Activated CD8-positive, alpha-beta memory T cell treated with anti-CD3 and anti-CD28 coated beads for 24 hours (primary cell): ENCODE data around the gene AICDA.
"Not testable (repeated sequence)": the region's sequence is repeated elsewhere in the genome, so short reads cannot be mapped to it uniquely, and the experiment has no call there.

ENCODE experiments used
- DNase-seq: peaks from one replicate; pipeline ENCODE4 v3.0.0-alpha.2; 2020

The AICDA gene

GRCh38 chr12:8612629-8613028 is at the start of gene AICDA:
TSS of gene AICDA (minus strand) at chr12:8612859. CDS start at chr12:8612767, 92 bp downstream.
- no peak for DNase-seq

- no peak for DNase-seq
Measured at GRCh38 chr12:8661751-8662150, 49.1 kb upstream of the AICDA start.

GRCh38 chr12:8661016-8661415 is 48.4 kb upstream of the AICDA start:
- DNase-seq, result no peak

- no peak for DNase-seq
Measured at GRCh38 chr12:8658346-8658745, 45.7 kb upstream of the AICDA start.

- no peak for DNase-seq
Measured at GRCh38 chr12:8655421-8655820, 42.8 kb upstream of the AICDA start.

GRCh38 chr12:8648576-8649205 is 36.0 kb upstream of the AICDA start:
- peak; percentile 83 for DNase-seq

GRCh38 chr12:8647968-8648367 is 35.3 kb upstream of the AICDA start:
- DNase-seq, result no peak

- DNase-seq, result no peak
Measured at GRCh38 chr12:8644345-8645248, 31.9 kb upstream of the AICDA start.

- no peak for DNase-seq
Measured at GRCh38 chr12:8642775-8643174, 30.1 kb upstream of the AICDA start.

GRCh38 chr12:8639936-8640335 is 27.3 kb upstream of the AICDA start:
- no peak for DNase-seq

GRCh38 chr12:8638951-8639350 is 26.3 kb upstream of the AICDA start:
- DNase-seq, result no peak

- DNase-seq, result no peak
Measured at GRCh38 chr12:8637666-8638065, 25.0 kb upstream of the AICDA start.

- no peak for DNase-seq
Measured at GRCh38 chr12:8637244-8637643, 24.6 kb upstream of the AICDA start.

- DNase-seq, result no peak
Measured at GRCh38 chr12:8636581-8636980, 23.9 kb upstream of the AICDA start.

- DNase-seq, result not testable (repeated sequence)
Measured at GRCh38 chr12:8636007-8636346, 23.3 kb upstream of the AICDA start.

- DNase-seq, result not testable (repeated sequence)
Measured at GRCh38 chr12:8635342-8636006, 22.8 kb upstream of the AICDA start.

GRCh38 chr12:8630131-8630530 is 17.5 kb upstream of the AICDA start:
- DNase-seq, result no peak

GRCh38 chr12:8629486-8630033 is 16.9 kb upstream of the AICDA start:
- DNase-seq, result no peak

GRCh38 chr12:8628731-8629130 is 16.1 kb upstream of the AICDA start:
- no peak for DNase-seq

GRCh38 chr12:8624750-8625149 is 12.1 kb upstream of the AICDA start:
- not testable (repeated sequence) for DNase-seq

GRCh38 chr12:8622646-8623045 is 10.0 kb upstream of the AICDA start:
- no peak for DNase-seq

GRCh38 chr12:8615206-8615605 is 2.5 kb upstream of the AICDA start:
- DNase-seq, result no peak

- not testable (repeated sequence) for DNase-seq
Measured at GRCh38 chr12:8613881-8614280, 1.2 kb upstream of the AICDA start.
